ENCODE data around the gene POU6F1. TPM values are rescaled to one million over a fixed set of nuclear protein-coding genes. Genes with fewer than 3 reads are reported as not detected.

The POU6F1 gene
- total and polyA plus RNA-seq, 9 of the 15 experiments (the other 6 are each of a cell fraction or from before 2014, with no cell fraction given) = 0.14 to 3.3 (median 1.1) TPM

DNA sequence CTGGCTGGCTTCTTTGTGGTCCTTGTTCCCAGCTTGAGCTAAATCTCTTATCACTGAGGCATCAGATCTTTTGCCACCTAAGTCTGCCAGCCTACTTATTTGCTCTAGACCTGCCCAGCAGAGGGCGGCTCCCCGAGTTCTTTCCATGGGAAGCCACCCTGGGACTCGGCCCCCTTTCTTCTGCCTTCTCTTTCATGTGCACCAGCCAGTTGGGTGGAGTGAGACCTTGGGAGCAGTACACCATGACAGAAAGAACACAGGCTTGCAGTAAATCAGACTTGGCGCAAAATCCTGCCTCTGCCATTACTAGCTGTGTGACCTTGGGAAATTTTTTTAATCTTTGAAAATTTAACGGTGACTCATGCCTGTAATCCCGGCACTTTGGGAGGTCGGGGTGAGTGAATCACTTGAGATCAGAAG lies 44.9 kb upstream of the POU6F1 start (continued):
- TF ChIP-seq RAD51 (IDR thresholded peaks at IDR 0.05; ENCODE audit: borderline replicate concordance, low read depth) (no peak), ZEB2 (IDR thresholded peaks at IDR 0.05) (no peak), HNRNPL (IDR thresholded peaks at IDR 0.05; ENCODE audit: low read depth, low read length) (no peak), ZFPM2 (CRISPR knock-in tag; IDR thresholded peaks at IDR 0.05) (no peak), CBX3 (IDR thresholded peaks at IDR 0.05; ENCODE audit: borderline replicate concordance in 1 of 2, low read length in 2 of 2) (no peak)
- TF ChIP-seq, protein P1, sequence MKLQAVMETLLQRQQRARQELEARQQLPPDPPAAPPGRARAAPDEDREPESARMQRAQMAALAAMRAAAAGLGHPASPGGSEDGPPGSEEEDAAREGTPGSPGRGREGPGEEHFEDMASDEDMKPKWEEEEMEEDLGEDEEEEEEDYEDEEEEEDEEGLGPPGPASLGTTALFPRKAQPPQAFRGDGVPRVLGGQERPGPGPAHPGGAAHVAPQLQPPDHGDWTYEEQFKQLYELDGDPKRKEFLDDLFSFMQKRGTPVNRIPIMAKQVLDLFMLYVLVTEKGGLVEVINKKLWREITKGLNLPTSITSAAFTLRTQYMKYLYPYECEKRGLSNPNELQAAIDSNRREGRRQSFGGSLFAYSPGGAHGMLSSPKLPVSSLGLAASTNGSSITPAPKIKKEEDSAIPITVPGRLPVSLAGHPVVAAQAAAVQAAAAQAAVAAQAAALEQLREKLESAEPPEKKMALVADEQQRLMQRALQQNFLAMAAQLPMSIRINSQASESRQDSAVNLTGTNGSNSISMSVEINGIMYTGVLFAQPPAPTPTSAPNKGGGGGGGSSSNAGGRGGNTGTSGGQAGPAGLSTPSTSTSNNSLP (IDR thresholded peaks at IDR 0.05; ENCODE audit: borderline replicate concordance, low read depth, low read length) = no peak
- TF ChIP-seq, protein P2, sequence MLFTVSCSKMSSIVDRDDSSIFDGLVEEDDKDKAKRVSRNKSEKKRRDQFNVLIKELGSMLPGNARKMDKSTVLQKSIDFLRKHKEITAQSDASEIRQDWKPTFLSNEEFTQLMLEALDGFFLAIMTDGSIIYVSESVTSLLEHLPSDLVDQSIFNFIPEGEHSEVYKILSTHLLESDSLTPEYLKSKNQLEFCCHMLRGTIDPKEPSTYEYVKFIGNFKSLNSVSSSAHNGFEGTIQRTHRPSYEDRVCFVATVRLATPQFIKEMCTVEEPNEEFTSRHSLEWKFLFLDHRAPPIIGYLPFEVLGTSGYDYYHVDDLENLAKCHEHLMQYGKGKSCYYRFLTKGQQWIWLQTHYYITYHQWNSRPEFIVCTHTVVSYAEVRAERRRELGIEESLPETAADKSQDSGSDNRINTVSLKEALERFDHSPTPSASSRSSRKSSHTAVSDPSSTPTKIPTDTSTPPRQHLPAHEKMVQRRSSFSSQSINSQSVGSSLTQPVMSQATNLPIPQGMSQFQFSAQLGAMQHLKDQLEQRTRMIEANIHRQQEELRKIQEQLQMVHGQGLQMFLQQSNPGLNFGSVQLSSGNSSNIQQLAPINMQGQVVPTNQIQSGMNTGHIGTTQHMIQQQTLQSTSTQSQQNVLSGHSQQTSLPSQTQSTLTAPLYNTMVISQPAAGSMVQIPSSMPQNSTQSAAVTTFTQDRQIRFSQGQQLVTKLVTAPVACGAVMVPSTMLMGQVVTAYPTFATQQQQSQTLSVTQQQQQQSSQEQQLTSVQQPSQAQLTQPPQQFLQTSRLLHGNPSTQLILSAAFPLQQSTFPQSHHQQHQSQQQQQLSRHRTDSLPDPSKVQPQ (CRISPR knock-in tag; IDR thresholded peaks at IDR 0.05; ENCODE audit: borderline replicate concordance) = no peak
- TF ChIP-seq, protein P3, sequence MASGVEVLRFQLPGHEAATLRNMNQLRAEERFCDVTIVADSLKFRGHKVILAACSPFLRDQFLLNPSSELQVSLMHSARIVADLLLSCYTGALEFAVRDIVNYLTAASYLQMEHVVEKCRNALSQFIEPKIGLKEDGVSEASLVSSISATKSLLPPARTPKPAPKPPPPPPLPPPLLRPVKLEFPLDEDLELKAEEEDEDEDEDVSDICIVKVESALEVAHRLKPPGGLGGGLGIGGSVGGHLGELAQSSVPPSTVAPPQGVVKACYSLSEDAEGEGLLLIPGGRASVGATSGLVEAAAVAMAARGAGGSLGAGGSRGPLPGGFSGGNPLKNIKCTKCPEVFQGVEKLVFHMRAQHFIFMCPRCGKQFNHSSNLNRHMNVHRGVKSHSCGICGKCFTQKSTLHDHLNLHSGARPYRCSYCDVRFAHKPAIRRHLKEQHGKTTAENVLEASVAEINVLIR (CRISPR knock-in tag; IDR thresholded peaks at IDR 0.05) = no peak
- TF ChIP-seq, protein P4, sequence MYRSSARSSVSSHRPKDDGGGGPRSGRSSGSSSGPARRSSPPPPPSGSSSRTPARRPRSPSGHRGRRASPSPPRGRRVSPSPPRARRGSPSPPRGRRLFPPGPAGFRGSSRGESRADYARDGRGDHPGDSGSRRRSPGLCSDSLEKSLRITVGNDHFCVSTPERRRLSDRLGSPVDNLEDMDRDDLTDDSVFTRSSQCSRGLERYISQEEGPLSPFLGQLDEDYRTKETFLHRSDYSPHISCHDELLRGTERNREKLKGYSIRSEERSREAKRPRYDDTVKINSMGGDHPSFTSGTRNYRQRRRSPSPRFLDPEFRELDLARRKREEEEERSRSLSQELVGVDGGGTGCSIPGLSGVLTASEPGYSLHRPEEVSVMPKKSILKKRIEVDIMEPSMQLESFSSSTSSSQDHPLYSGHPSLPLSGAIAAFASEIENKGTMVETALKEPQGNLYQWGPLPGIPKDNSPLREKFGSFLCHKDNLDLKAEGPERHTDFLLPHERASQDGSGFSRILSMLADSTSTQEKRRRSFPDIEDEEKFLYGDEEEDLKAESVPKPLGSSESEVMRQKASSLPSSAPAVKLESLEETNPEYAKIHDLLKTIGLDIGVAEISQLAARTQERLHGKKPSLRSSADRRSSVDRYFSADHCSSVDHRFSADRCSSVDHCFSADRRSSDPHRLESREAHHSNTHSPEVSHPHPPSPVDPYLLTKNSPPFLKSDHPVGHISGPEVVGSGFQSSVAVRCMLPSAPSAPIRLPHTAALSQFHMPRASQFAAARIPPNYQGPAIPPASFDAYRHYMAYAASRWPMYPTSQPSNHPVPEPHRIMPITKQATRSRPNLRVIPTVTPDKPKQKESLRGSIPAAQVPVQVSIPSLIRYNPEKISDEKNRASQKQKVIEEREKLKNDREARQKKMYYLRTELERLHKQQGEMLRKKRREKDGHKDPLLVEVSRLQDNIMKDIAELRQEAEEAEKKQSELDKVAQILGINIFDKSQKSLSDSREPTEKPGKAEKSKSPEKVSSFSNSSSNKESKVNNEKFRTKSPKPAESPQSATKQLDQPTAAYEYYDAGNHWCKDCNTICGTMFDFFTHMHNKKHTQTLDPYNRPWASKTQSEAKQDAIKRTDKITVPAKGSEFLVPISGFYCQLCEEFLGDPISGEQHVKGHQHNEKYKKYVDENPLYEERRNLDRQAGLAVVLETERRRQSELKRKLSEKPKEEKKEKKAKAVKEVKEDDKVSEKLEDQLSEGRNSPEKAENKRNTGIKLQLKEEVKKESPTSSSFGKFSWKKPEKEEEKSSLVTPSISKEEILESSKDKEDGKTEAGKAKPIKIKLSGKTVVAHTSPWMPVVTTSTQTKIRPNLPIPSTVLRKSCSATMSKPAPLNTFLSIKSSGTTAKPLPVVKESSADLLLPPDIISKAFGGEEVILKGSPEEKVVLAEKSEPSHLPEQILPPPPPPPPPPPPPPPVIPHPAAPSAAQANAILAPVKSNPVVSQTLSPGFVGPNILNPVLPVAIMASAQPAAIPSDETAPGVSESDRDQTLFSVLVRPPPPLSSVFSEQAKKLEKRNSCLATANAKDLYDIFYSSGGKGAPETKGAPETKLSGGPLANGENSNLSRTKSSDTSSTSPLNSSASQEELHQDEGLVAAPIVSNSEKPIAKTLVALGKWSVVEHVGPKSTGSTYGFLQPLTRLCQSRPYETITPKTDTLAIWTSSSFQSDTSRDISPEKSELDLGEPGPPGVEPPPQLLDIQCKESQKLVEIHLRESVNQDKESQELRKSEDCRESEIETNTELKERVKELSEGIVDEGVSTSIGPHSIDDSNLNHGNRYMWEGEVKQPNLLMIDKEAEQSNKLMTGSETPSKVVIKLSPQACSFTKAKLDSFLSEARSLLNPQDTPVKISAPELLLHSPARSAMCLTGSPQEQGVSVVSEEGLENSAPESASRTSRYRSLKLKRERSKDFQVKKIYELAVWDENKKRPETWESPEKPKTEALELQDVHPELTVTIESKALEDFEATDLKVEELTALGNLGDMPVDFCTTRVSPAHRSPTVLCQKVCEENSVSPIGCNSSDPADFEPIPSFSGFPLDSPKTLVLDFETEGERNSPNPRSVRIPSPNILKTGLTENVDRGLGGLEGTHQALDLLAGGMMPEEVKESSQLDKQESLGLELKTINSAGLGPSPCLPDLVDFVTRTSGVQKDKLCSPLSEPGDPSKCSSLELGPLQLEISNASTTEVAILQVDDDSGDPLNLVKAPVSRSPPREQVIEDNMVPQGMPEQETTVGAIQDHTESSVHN (IDR thresholded peaks at IDR 0.05; ENCODE audit: borderline replicate concordance in 1 of 2, low read depth in 1 of 2) = no peak
- TF ChIP-seq, protein P5, sequence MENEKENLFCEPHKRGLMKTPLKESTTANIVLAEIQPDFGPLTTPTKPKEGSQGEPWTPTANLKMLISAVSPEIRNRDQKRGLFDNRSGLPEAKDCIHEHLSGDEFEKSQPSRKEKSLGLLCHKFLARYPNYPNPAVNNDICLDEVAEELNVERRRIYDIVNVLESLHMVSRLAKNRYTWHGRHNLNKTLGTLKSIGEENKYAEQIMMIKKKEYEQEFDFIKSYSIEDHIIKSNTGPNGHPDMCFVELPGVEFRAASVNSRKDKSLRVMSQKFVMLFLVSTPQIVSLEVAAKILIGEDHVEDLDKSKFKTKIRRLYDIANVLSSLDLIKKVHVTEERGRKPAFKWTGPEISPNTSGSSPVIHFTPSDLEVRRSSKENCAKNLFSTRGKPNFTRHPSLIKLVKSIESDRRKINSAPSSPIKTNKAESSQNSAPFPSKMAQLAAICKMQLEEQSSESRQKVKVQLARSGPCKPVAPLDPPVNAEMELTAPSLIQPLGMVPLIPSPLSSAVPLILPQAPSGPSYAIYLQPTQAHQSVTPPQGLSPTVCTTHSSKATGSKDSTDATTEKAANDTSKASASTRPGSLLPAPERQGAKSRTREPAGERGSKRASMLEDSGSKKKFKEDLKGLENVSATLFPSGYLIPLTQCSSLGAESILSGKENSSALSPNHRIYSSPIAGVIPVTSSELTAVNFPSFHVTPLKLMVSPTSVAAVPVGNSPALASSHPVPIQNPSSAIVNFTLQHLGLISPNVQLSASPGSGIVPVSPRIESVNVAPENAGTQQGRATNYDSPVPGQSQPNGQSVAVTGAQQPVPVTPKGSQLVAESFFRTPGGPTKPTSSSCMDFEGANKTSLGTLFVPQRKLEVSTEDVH (IDR thresholded peaks at IDR 0.05; ENCODE audit: low read depth, partially characterized antibody) = no peak

Measured in K562 (cell line).